H9 (cell line): ENCODE data around the gene TPP2. TPM values are rescaled to one million over a fixed set of nuclear protein-coding genes. Genes with fewer than 3 reads are reported as not detected.

Experiments used
- DNase-seq: peaks from one replicate; pipeline ENCODE4 v3.0.0-alpha.2; 2017
- H2AFZ ChIP-seq: one replicate; pipeline ENCODE4 v1.6.1; 2013; ENCODE audit warnings: mild to moderate bottlenecking, low read length, control low read depth, moderate library complexity
- H2AK5ac ChIP-seq: 2 replicates; pipeline ENCODE4 v1.6.1; 2013; ENCODE audit warnings: low read length, control low read depth, mixed read lengths; ENCODE audit not compliant: insufficient read length
- H2BK120ac ChIP-seq: one replicate; pipeline ENCODE4 v1.6.1; 2013; ENCODE audit warnings: low read depth, mild to moderate bottlenecking, low read length, control low read depth, inconsistent platforms; ENCODE audit not compliant: poor library complexity, severe bottlenecking
- H2BK12ac ChIP-seq: 2 replicates; pipeline ENCODE4 v1.6.1; 2013; ENCODE audit warnings: low read length, control low read depth, mixed read lengths, low read depth; ENCODE audit not compliant: insufficient read length
- H2BK15ac ChIP-seq: 2 replicates; pipeline ENCODE4 v1.6.1; 2013; ENCODE audit warnings: low read depth, low read length, control low read depth
- H2BK20ac ChIP-seq: one replicate; pipeline ENCODE4 v1.6.1; 2013; ENCODE audit warnings: low read depth, mild to moderate bottlenecking, low read length, control low read depth, inconsistent platforms; ENCODE audit not compliant: poor library complexity, severe bottlenecking
- H2BK5ac ChIP-seq: 2 replicates; pipeline ENCODE4 v1.6.1; 2013; ENCODE audit warnings: low read length, control low read depth, mixed read lengths; ENCODE audit not compliant: insufficient read length
- H3K14ac ChIP-seq: 2 replicates; pipeline ENCODE4 v1.6.1; 2013; ENCODE audit warnings: low read length, control low read depth; ENCODE audit not compliant: insufficient read depth
- H3K18ac ChIP-seq: 2 replicates; pipeline ENCODE4 v1.6.1; 2013; ENCODE audit warnings: low read depth, mild to moderate bottlenecking, mixed read lengths, low read length, control low read depth; ENCODE audit not compliant: insufficient read length
- H3K23ac ChIP-seq: 2 replicates; pipeline ENCODE4 v1.6.1; 2013; ENCODE audit warnings: low read length, control low read depth, mixed read lengths, low read depth; ENCODE audit not compliant: insufficient read length
- H3K23me2 ChIP-seq: 2 replicates; pipeline ENCODE4 v1.6.1; 2013; ENCODE audit warnings: low read depth, mild to moderate bottlenecking, mixed read lengths, low read length, control low read depth; ENCODE audit not compliant: insufficient read length, poor library complexity, severe bottlenecking
- H3K27ac ChIP-seq: 2 replicates; pipeline ENCODE4 v1.5.1; 2013; ENCODE audit warnings: low read length, control low read depth, mixed read lengths, low read depth; ENCODE audit not compliant: insufficient read length
- H3K27me3 ChIP-seq: 2 replicates; pipeline ENCODE4 v1.6.1; 2013; ENCODE audit warnings: low read length, control low read depth, inconsistent platforms; ENCODE audit not compliant: insufficient read depth
- H3K4ac ChIP-seq: 2 replicates; pipeline ENCODE4 v1.6.1; 2013; ENCODE audit warnings: low read depth, mild to moderate bottlenecking, control low read depth, inconsistent platforms, low read length, moderate library complexity
- H3K4me1 ChIP-seq: 2 replicates; pipeline ENCODE4 v1.6.1; 2013; ENCODE audit warnings: low read length, control low read depth, inconsistent platforms; ENCODE audit not compliant: insufficient read depth
- H3K4me2 ChIP-seq: 2 replicates; pipeline ENCODE4 v1.6.1; 2013; ENCODE audit warnings: low read length, control low read depth, mixed read lengths; ENCODE audit not compliant: insufficient read length, insufficient read depth
- H3K56ac ChIP-seq: 2 replicates; pipeline ENCODE4 v1.6.1; 2013; ENCODE audit warnings: low read depth, mild to moderate bottlenecking, mixed read lengths, low read length, control low read depth; ENCODE audit not compliant: insufficient read length
- H3K79me1 ChIP-seq: 2 replicates; pipeline ENCODE4 v1.6.1; 2013; ENCODE audit warnings: low read depth, mild to moderate bottlenecking, moderate library complexity, low read length, control low read depth, inconsistent platforms; ENCODE audit not compliant: insufficient read depth, poor library complexity, severe bottlenecking
- H3K79me2 ChIP-seq: 2 replicates; pipeline ENCODE4 v1.6.1; 2013; ENCODE audit warnings: low read length, control low read depth, inconsistent platforms; ENCODE audit not compliant: insufficient read depth
- H3K9ac ChIP-seq: 2 replicates; pipeline ENCODE4 v1.6.1; 2013; ENCODE audit warnings: low read length, control low read depth, mixed read lengths; ENCODE audit not compliant: insufficient read length; ENCODE audit errors: extremely low read depth
- H3K9me3 ChIP-seq: one replicate; pipeline ENCODE4 v1.6.1; 2013; ENCODE audit warnings: low read depth, low read length, inconsistent platforms; ENCODE audit not compliant: control insufficient read depth
- H3T11ph ChIP-seq: one replicate; pipeline ENCODE4 v1.6.1; 2013; ENCODE audit warnings: mild to moderate bottlenecking, low read length, control low read depth, inconsistent platforms
- H4K20me1 ChIP-seq: one replicate; pipeline ENCODE4 v1.6.1; 2013; ENCODE audit not compliant: control insufficient read depth, insufficient read length, insufficient read depth
- H4K5ac ChIP-seq: 2 replicates; pipeline ENCODE4 v1.6.1; 2013; ENCODE audit warnings: low read depth, mild to moderate bottlenecking, mixed read lengths, low read length, control low read depth; ENCODE audit not compliant: insufficient read length
- H4K8ac ChIP-seq: replicated peaks from 2 replicates; pipeline ENCODE4 v1.6.1; 2013; ENCODE audit warnings: low read length, control low read depth, mixed read lengths, low read depth; ENCODE audit not compliant: insufficient read length
- H4K91ac ChIP-seq: 2 replicates; pipeline ENCODE4 v1.6.1; 2013; ENCODE audit warnings: low read depth, mild to moderate bottlenecking, moderate library complexity, mixed read lengths, low read length, control low read depth; ENCODE audit not compliant: insufficient read length
- H3K27ac Mint-ChIP-seq, 3 experiments: 2 replicates in 2 of 3; 3 replicates in 1 of 3; pipeline ENCODE4 v1.8.0; 2020 to 2021; ENCODE audit warnings: mixed read lengths in 3 of 3, mild to moderate bottlenecking in 1 of 3, moderate library complexity in 1 of 3
- H3K27me3 Mint-ChIP-seq: 2 replicates; pipeline ENCODE4 v1.8.0; 2021; ENCODE audit warnings: low read depth, mild to moderate bottlenecking, moderate library complexity, mixed read lengths
- H3K36me3 Mint-ChIP-seq, 3 experiments: 2 replicates in 2 of 3; 3 replicates in 1 of 3; pipeline ENCODE4 v1.8.0; 2020 to 2021; ENCODE audit warnings: low read depth in 3 of 3, mixed read lengths in 3 of 3; ENCODE audit not compliant: insufficient read depth in 1 of 3
- H3K4me1 Mint-ChIP-seq, 2 experiments: 2 replicates each; pipeline ENCODE4 v1.8.0; 2020; ENCODE audit warnings: mixed read lengths in 2 of 2
- H3K4me3 Mint-ChIP-seq, 2 experiments: 2 replicates in 1 of 2; 3 replicates in 1 of 2; pipeline ENCODE4 v1.8.0; 2020 to 2021; ENCODE audit warnings: mild to moderate bottlenecking in 2 of 2, mixed read lengths in 2 of 2, moderate library complexity in 1 of 2
- H3K9me3 Mint-ChIP-seq, 2 experiments: 2 replicates in 1 of 2; 3 replicates in 1 of 2; pipeline ENCODE4 v1.8.0; 2020; ENCODE audit warnings: mild to moderate bottlenecking in 2 of 2, mixed read lengths in 2 of 2, moderate library complexity in 1 of 2
- WGBS: extraction: QIAGEN DNeasy Blood & Tissue Kit; methylation state at CpG from one replicate; pipeline ENCODE4 v1.1.7; 2013; ENCODE audit warnings: missing lambda C conversion rate, low lambda C conversion rate, mixed read lengths; ENCODE audit not compliant: insufficient read length; ENCODE audit errors: extremely low coverage; 5-methylcytosine and 5-hydroxymethylcytosine counted together
- total RNA-seq: library from RNA; stranded (reverse); gene quantifications from 2 replicates; pipeline ENCODE4 v1.2.1, GENCODE V29; 2021
- TF ChIP-seq, protein P1 (sequence below): fragments of 200-600 bp; sonication (generic); conservative IDR thresholded peaks from 3 replicates; pipeline ENCODE4 v1.8.0; 2021; ENCODE audit warnings: antibody characterized with exemption, mild to moderate bottlenecking

TPP2 gene
- total RNA-seq, 1 experiment from 2014 or later = 63.5 TPM

DNA sequence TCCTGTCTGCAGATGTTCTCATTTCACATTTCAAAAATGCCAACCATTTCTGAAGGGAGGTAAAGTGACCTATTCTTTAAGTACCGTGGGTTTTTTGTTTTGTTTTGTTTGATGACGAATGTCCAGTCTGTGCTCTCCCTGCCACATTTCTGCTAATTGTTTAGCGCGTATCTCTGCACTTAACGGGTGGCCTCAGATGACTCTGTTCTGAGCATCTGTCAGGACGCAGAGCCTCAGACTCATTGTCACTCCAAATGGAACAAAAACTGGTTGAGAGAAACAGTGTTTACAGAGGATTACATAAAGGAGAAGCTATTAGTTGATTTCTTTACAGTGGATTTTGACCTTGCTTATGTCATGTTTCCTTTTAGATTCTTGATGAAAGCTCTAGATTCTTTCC is 23.7 kb downstream of the TPP2 start:
- peaks cover 10 to 71% (median 59%) of the 10 kb centered on the region in 3 experiments; a peak in 6 of 7 replicates for H3K36me3 Mint-ChIP-seq
- H3K4me2 ChIP-seq = no peak overlapping the region
- H4K20me1 ChIP-seq = no peaks in the 10 kb centered on the region
- no peak overlapping the region for H3K14ac ChIP-seq
- no peak overlapping the region for H3K9ac ChIP-seq
- H3K9me3 ChIP-seq = no peaks in the 10 kb centered on the region
- H4K91ac ChIP-seq = no peak overlapping the region
- no peak overlapping the region for H2BK20ac ChIP-seq
- H3K23me2 ChIP-seq = no peaks in the 10 kb centered on the region
- WGBS = no CpG with 5 or more reads among the region's 6 CpGs
- H3K27me3 Mint-ChIP-seq = no peaks in the 10 kb centered on the region
- H3K23ac ChIP-seq = no peak overlapping the region
- H3T11ph ChIP-seq = no peak overlapping the region
- no peak overlapping the region for H2BK120ac ChIP-seq
- H4K8ac ChIP-seq = no peak overlapping the region
- no peak overlapping the region for H2AK5ac ChIP-seq
- H2BK15ac ChIP-seq = no peak overlapping the region
- no peaks in the 10 kb centered on the region for H3K4me1 Mint-ChIP-seq
- H3K4me3 Mint-ChIP-seq = no peak overlapping the region
- H2BK5ac ChIP-seq = no peak overlapping the region
- no peaks in the 10 kb centered on the region for H3K9me3 Mint-ChIP-seq
- no peaks in the 10 kb centered on the region for H3K4me1 ChIP-seq
- DNase-seq = no peak
- no peak overlapping the region for H3K27ac ChIP-seq
- no peak overlapping the region for H3K56ac ChIP-seq
- no peak overlapping the region for H4K5ac ChIP-seq
- no peak overlapping the region for H3K18ac ChIP-seq
- no peak overlapping the region for H2BK12ac ChIP-seq
- H2AFZ ChIP-seq = no peak overlapping the region
- H3K27ac Mint-ChIP-seq = no peak overlapping the region
- H3K4ac ChIP-seq = no peak overlapping the region
- TF ChIP-seq, protein P1, sequence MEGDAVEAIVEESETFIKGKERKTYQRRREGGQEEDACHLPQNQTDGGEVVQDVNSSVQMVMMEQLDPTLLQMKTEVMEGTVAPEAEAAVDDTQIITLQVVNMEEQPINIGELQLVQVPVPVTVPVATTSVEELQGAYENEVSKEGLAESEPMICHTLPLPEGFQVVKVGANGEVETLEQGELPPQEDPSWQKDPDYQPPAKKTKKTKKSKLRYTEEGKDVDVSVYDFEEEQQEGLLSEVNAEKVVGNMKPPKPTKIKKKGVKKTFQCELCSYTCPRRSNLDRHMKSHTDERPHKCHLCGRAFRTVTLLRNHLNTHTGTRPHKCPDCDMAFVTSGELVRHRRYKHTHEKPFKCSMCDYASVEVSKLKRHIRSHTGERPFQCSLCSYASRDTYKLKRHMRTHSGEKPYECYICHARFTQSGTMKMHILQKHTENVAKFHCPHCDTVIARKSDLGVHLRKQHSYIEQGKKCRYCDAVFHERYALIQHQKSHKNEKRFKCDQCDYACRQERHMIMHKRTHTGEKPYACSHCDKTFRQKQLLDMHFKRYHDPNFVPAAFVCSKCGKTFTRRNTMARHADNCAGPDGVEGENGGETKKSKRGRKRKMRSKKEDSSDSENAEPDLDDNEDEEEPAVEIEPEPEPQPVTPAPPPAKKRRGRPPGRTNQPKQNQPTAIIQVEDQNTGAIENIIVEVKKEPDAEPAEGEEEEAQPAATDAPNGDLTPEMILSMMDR = no peak
- H3K79me1 ChIP-seq = no peaks in the 10 kb centered on the region
- H3K27me3 ChIP-seq = no peaks in the 10 kb centered on the region
- H3K79me2 ChIP-seq = no peaks in the 10 kb centered on the region
